Thoracic aorta (tissue), 2 donors: ENCODE measurements around the gene LDLR. TPM values are rescaled to one million over a fixed set of nuclear protein-coding genes. Genes with fewer than 3 reads are reported as not detected.
"Not testable (repeated sequence)": the region's sequence is repeated elsewhere in the genome, so short reads cannot be mapped to it uniquely, and the experiment has no call there.

Experiments used
- ATAC-seq: fragments of 150-250 bp; one replicate; pipeline ENCODE4 v1.8.0; 2017; ENCODE audit warnings: low read depth; ENCODE audit not compliant: insufficient number of reproducible peaks, low FRiP score
- DNase-seq: peaks from one replicate; pipeline ENCODE4 v3.0.0-alpha.2; 2020; ENCODE audit warnings: low spot score
- H3K27ac ChIP-seq, 2 donors: fragments of 200-600 bp; sonication (generic); 1 replicate in 1 of 2; 2 replicates in 1 of 2; pipeline ENCODE4 v1.5.1; 2016; ENCODE audit warnings: mild to moderate bottlenecking in 2 of 2, moderate library complexity in 2 of 2
- H3K27me3 ChIP-seq: fragments of 200-600 bp; sonication (generic); replicated peaks from 2 replicates; pipeline ENCODE4 v1.6.0; 2016; ENCODE audit warnings: mild to moderate bottlenecking; ENCODE audit not compliant: insufficient read depth
- H3K36me3 ChIP-seq: fragments of 200-600 bp; sonication (generic); one replicate; pipeline ENCODE4 v1.5.1; 2016
- H3K4me1 ChIP-seq, 2 donors: fragments of 200-600 bp; sonication (generic); 1 replicate in 1 of 2; 2 replicates in 1 of 2; pipeline versions ENCODE4 v1.5.1 to v1.6.0; 2016; ENCODE audit warnings: low read depth in 2 of 2, mild to moderate bottlenecking in 1 of 2; ENCODE audit not compliant: control insufficient read depth in 1 of 2
- H3K4me3 ChIP-seq: fragments of 200-600 bp; sonication (generic); 2 replicates; pipeline ENCODE4 v1.5.1; 2016; ENCODE audit warnings: mild to moderate bottlenecking
- H3K9me3 ChIP-seq: fragments of 200-600 bp; sonication (generic); 2 replicates; pipeline ENCODE4 v1.5.1; 2016
- total RNA-seq, 2 donors: library from RNA; depleted of rRNA; stranded (reverse); fragments of >200 nt; gene quantifications; one replicate each; pipeline versions ENCODE4 v1.1.0 to v1.2.3, GENCODE V29; 2016
- TF ChIP-seq, protein P1 (sequence below): fragments of 200-600 bp; sonication (generic); IDR thresholded peaks from one replicate; pipeline ENCODE4 v1.5.1; 2019; ENCODE audit warnings: antibody characterized with exemption

Gene LDLR
- total RNA-seq, 2 donors from 2014 or later = 39.8 to 108 TPM

DNA sequence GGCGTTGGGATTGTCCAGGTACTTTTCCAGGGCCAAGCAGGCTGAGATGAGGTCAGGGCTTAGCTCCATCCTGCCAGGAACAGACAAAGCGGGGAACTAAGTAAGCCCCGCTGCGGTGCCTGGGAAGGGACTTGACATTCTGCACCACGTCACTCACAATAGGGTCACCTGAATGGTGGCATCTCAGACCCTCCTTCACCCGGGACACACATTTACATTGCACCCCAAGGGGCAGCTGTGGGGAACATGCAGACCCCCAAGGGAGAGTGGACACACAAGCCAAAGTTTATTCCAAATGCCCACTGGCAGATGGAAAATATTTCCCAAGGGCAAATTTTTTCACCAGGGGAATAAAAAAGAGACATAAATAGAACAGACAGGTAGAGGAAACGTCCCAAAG, 86.7 kb downstream of the LDLR start:
- TF ChIP-seq, protein P1, sequence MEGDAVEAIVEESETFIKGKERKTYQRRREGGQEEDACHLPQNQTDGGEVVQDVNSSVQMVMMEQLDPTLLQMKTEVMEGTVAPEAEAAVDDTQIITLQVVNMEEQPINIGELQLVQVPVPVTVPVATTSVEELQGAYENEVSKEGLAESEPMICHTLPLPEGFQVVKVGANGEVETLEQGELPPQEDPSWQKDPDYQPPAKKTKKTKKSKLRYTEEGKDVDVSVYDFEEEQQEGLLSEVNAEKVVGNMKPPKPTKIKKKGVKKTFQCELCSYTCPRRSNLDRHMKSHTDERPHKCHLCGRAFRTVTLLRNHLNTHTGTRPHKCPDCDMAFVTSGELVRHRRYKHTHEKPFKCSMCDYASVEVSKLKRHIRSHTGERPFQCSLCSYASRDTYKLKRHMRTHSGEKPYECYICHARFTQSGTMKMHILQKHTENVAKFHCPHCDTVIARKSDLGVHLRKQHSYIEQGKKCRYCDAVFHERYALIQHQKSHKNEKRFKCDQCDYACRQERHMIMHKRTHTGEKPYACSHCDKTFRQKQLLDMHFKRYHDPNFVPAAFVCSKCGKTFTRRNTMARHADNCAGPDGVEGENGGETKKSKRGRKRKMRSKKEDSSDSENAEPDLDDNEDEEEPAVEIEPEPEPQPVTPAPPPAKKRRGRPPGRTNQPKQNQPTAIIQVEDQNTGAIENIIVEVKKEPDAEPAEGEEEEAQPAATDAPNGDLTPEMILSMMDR = no peak
- Histone ChIP-seq H3K27me3 (no peaks in the 10 kb centered on the region), H3K4me1 (peaks cover 22 to 54% of the 10 kb centered on the region in 2 donors), H3K4me3 (no peak overlapping the region), H3K9me3 (no peaks in the 10 kb centered on the region), H3K27ac (peak overlapping the region in 1 of 2 donors; percentile 48), H3K36me3 (peaks cover 66% of the 10 kb centered on the region)
- ATAC-seq = no peak
- DNase-seq = no peak

DNA sequence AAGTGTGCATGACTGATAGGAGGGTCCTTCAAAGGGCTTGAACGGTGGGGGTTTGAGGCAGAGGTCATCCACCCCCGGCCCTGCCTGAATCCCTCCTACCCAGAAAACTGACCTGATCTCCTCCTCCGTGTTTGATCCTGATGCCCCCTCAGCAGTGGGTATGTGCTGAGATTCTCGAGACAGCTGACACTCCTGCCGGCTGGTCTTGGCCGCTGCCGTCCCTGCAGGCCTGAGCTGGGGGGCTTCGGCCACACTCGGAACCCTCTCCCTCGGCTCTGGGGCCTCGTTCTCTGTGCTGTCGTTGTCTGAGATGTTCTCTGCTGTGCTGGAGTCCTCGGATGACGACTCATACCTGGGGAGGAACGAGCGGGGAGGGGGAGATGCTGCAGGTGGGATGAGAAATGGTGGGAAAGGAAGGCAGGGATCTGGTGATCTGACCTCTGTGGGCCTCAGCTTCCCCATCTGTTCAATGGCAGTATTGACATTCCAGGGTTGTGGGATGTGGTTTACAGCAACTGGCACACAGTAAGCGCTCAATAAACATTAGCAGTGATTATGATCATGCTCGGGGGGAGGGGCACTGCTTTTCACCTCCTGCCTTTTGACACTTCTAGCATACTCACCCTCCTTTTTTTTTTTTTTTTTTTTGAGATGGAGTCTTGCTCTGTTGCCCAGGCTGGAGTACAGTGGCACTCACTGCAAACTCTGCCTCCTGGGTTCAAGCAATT, 87.4 kb downstream of the LDLR start:
- H3K27ac ChIP-seq = no peak overlapping the region
- H3K9me3 ChIP-seq = no peaks in the 10 kb centered on the region
- DNase-seq (no peak), ATAC-seq (no peak)
- peaks cover 20 to 52% of the 10 kb centered on the region in 2 donors for H3K4me1 ChIP-seq
- H3K27me3 ChIP-seq = no peaks in the 10 kb centered on the region
- TF ChIP-seq, protein P1 = no peak
- H3K4me3 ChIP-seq = no peak overlapping the region
- peaks cover 65% of the 10 kb centered on the region for H3K36me3 ChIP-seq

DNA sequence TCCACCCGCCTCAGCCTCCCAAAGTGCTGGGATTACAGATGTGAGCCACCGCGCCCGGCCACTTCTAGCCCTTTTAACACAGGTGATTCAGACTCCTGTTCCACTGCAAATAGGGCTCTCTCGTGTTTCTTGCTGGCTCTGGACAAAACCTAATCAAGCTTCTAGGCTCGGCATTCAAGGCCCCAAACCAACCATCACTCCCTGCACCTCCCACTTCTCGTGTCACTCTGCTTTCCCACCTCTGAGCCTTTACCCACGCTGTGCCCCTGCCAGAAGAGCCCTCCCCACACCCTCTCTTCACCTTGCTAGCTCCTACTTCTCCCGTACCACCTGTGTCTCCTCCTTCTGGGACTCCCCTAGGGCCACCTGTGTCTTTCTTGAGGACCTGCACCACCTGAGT, 88.3 kb downstream of the LDLR start:
- H3K4me1 ChIP-seq = peaks cover 20 to 52% of the 10 kb centered on the region in 2 donors
- TF ChIP-seq, protein P1 = no peak
- H3K36me3 ChIP-seq = peaks cover 58% of the 10 kb centered on the region
- H3K27me3 ChIP-seq = no peaks in the 10 kb centered on the region
- no peak for DNase-seq
- ATAC-seq = no peak
- peak overlapping the region; percentile 69 to 85 for H3K27ac ChIP-seq
- H3K4me3 ChIP-seq = no peak overlapping the region
- no peaks in the 10 kb centered on the region for H3K9me3 ChIP-seq

DNA sequence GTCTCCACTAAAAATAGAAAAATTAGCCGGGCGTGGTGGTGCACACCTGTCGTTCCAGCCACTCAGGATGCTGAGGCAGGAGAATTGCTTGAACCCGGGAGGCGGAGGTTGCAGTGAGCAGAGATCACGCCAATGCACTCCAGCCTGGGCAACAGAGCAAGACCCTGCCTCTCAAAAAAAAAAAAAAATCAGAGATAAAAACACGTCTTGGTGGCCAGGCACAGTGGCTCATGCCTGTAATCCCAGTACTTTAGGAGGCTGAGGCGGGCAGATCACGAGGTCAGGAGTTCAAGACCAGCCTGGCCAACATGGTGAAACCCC, 89.8 kb downstream of the LDLR start:
- DNase-seq, ATAC-seq, H3K4me3 ChIP-seq, H3K9me3 ChIP-seq, H3K27me3 ChIP-seq: not testable (repeated sequence)
- Histone ChIP-seq H3K36me3 (peaks cover 43% of the 10 kb centered on the region), H3K4me1 (peaks cover 22 to 56% of the 10 kb centered on the region in 2 donors), H3K27ac (peak overlapping the region; percentile 69 to 85)

DNA sequence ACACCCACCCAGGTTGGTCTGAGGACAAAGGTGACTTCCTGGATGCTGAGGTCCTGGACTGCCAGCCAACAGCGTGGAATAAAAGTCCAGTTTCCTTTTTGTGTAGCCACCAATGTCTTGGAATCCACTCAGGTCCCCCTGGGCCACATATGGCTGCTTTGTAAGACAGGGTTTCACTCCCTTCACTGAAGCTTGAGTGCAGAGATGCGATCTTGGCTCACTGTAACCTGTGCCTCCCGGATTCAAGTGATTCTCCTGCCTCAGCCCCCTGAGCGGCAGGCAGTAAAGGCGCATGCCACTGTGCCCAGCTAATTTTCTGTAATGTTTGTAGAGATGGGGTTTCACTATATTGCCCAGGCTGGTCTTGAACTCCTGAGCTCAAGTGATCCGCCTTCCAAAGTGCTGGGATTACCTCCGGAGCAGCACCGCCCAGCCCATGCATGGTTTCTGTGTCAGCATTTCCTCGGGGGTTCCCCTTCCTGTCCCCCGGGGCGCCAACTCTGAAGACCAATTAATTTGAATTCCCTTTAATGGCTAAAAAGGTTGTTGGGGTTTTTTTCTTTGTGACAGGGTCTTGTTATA, 90.5 kb downstream of the LDLR start:
- no peaks in the 10 kb centered on the region for H3K9me3 ChIP-seq
- H3K27ac ChIP-seq = peak overlapping the region; percentile 69 to 85
- H3K36me3 ChIP-seq = peaks cover 37% of the 10 kb centered on the region
- H3K4me1 ChIP-seq = peaks cover 29 to 63% of the 10 kb centered on the region in 2 donors
- DNase-seq (no peak), ATAC-seq (no peak)
- no peak overlapping the region for H3K4me3 ChIP-seq
- H3K27me3 ChIP-seq = no peaks in the 10 kb centered on the region
- TF ChIP-seq, protein P1 = no peak
